Endothelial cell of umbilical vein (primary cell): Measurements from ENCODE around the gene TTYH2. TPM values are rescaled to one million over a fixed set of nuclear protein-coding genes. Genes with fewer than 3 reads are reported as not detected.
"Not testable (repeated sequence)": the region's sequence is repeated elsewhere in the genome, so short reads cannot be mapped to it uniquely, and the experiment has no call there.

Source experiments
- BruUV-seq: library from RNA; stranded (reverse); fragments of 400-500 nt; replicated peaks from 2 replicates; lab custom pipeline; 2021; lab: Mats Ljungman, UMichigan
- CTCF ChIA-PET: fragments of 300-600, 350-600 bp; sonication (Branson Sonifier 250); formaldehyde crosslinking; loops from one replicate; lab custom pipeline; 2021; ENCODE audit warnings: antibody characterized with exemption, inconsistent platforms; lab: Charles Lee
- POLR2A ChIA-PET: fragments of 300-600, 350-600 bp; sonication (Branson Sonifier 250); formaldehyde crosslinking; loops from one replicate; lab custom pipeline; 2021; ENCODE audit warnings: antibody characterized with exemption, inconsistent platforms; lab: Charles Lee
- DNase-seq: peaks from one replicate; pipeline ENCODE4 v3.0.0-alpha.2; 2011; ENCODE audit warnings: low read depth, low spot score
- FAIRE-seq: peaks from 2 replicates; lab custom pipeline; 2011; peaks lifted over from hg19 to GRCh38; lab: Jason Lieb, UNC
- H2AFZ ChIP-seq: 2 replicates; pipeline ENCODE4 v1.6.0; 2012; ENCODE audit warnings: low read depth, low read length, control low read depth, inconsistent platforms
- H3K27ac ChIP-seq: 2 replicates; pipeline ENCODE4 v1.5.1; 2011; ENCODE audit warnings: low read depth, mild to moderate bottlenecking, control low read depth, low read length, moderate library complexity; ENCODE audit not compliant: insufficient read depth
- H3K27me3 ChIP-seq, 2 experiments: 2 replicates each; pipeline versions ENCODE4 v1.6.0 to v1.6.1; 2011; ENCODE audit warnings: low read length in 2 of 2, mixed read lengths in 1 of 2; ENCODE audit not compliant: control insufficient read depth in 2 of 2, insufficient read depth in 2 of 2
- H3K36me3 ChIP-seq, 2 experiments: 2 replicates in 1 of 2; 3 replicates in 1 of 2; pipeline ENCODE4 v1.5.1; 2011; ENCODE audit warnings: low read length in 2 of 2, mild to moderate bottlenecking in 1 of 2, moderate library complexity in 1 of 2; ENCODE audit not compliant: control insufficient read depth in 2 of 2, insufficient read depth in 2 of 2; ENCODE audit errors: extremely low read depth in 1 of 2
- H3K4me1 ChIP-seq: 3 replicates; pipeline ENCODE4 v1.5.1; 2011; ENCODE audit warnings: mild to moderate bottlenecking, low read length; ENCODE audit not compliant: control insufficient read depth, insufficient read depth; ENCODE audit errors: extremely low read depth
- H3K4me2 ChIP-seq: 2 replicates; pipeline ENCODE4 v1.6.1; 2011; ENCODE audit warnings: low read length, control low read depth, mixed read lengths; ENCODE audit not compliant: insufficient read depth
- H3K4me3 ChIP-seq, 3 experiments: fragments of 200-600 bp in 1 of 3; sonication (generic), shearing (Covaris generic) in 1 of 3; replicated peaks in 1 of 3; 2 replicates each; pipeline ENCODE4 v1.5.1; 2011 to 2016; ENCODE audit warnings: control low read depth in 3 of 3, low read length in 3 of 3, mild to moderate bottlenecking in 2 of 3, inconsistent platforms in 1 of 3, low read depth in 1 of 3, moderate library complexity in 1 of 3; ENCODE audit not compliant: insufficient read depth in 1 of 3
- H3K79me2 ChIP-seq: 2 replicates; pipeline ENCODE4 v1.6.0; 2012; ENCODE audit warnings: low read length, inconsistent platforms; ENCODE audit not compliant: control insufficient read depth, insufficient read depth
- H3K9ac ChIP-seq: replicated peaks from 2 replicates; pipeline ENCODE3; 2011; ENCODE audit warnings: low read length, control low read depth; ENCODE audit not compliant: insufficient read depth; ENCODE audit errors: extremely low read depth
- H3K9me1 ChIP-seq: replicated peaks from 3 replicates; pipeline ENCODE4 v1.6.0; 2011; ENCODE audit warnings: mild to moderate bottlenecking, low read length; ENCODE audit not compliant: control insufficient read depth, insufficient read depth; ENCODE audit errors: extremely low read depth
- H3K9me3 ChIP-seq: replicated peaks from 2 replicates; pipeline ENCODE4 v1.5.1; 2012; ENCODE audit warnings: low read length, inconsistent platforms; ENCODE audit not compliant: control insufficient read depth, insufficient read depth
- H4K20me1 ChIP-seq: replicated peaks from 2 replicates; pipeline ENCODE3; 2011; ENCODE audit warnings: mild to moderate bottlenecking, low read length; ENCODE audit not compliant: control insufficient read depth, insufficient read depth; ENCODE audit errors: extremely low read depth
- EZH2 ChIP-seq: IDR thresholded peaks from 2 replicates; pipeline ENCODE4 v1.6.1; 2012; ENCODE audit warnings: borderline replicate concordance, low read depth, mild to moderate bottlenecking, moderate library complexity, low read length, inconsistent platforms; ENCODE audit not compliant: severe bottlenecking
- FOS ChIP-seq: IDR thresholded peaks from 2 replicates; pipeline ENCODE4 v1.6.1; 2011; ENCODE audit warnings: mild to moderate bottlenecking, low read length, moderate library complexity, borderline replicate concordance; ENCODE audit not compliant: insufficient read depth
- GATA2 ChIP-seq: IDR thresholded peaks from 2 replicates; pipeline ENCODE4 v1.7.0; 2011; ENCODE audit warnings: low read depth, mild to moderate bottlenecking, moderate library complexity, mixed read lengths, low read length; ENCODE audit not compliant: insufficient read length, insufficient read depth
- JUN ChIP-seq: IDR thresholded peaks from 2 replicates; pipeline ENCODE4 v1.6.1; 2011; ENCODE audit warnings: borderline replicate concordance, low read depth; ENCODE audit not compliant: insufficient read length, insufficient read depth
- MYC ChIP-seq: IDR thresholded peaks from one replicate; pipeline ENCODE4 v1.6.1; 2011; ENCODE audit warnings: mild to moderate bottlenecking, low read depth, low read length
- POLR2A ChIP-seq: IDR thresholded peaks from 2 replicates; pipeline ENCODE4 v1.6.1; 2012; ENCODE audit warnings: low read depth, mild to moderate bottlenecking, control low read depth, low read length
- POLR2AphosphoS5 ChIP-seq: IDR thresholded peaks from 2 replicates; pipeline ENCODE4 v1.6.1; 2012; ENCODE audit warnings: low read depth, mild to moderate bottlenecking, control low read depth, low read length, moderate library complexity; ENCODE audit not compliant: insufficient read depth
- dilution Hi-C: fragments of 300-500 bp; cut with MboI; formaldehyde crosslinking; loops from one replicate; pipeline ENCODE4 v1.15.0; 2019; ENCODE audit warnings: low sequenced_read_pairs; ENCODE audit not compliant: extremely low pct_ligation_motif_present
- intact Hi-C: fragments of 100-400 bp; cut with micrococcal nuclease; formaldehyde crosslinking; loops from one replicate; pipeline ENCODE4 v1.10.0; 2022
- polyA plus RNA-seq, 4 experiments: library from polyadenylated mRNA; depleted of rRNA in 3 of 4; stranded (reverse) in 3 of 4; unstranded in 1 of 4; fragments of >200 nt; gene quantifications; 2 replicates each; pipeline versions ENCODE4 v1.2.1 to v1.2.3, GENCODE V29; 2011 to 2012; ENCODE audit warnings: missing spikeins in 1 of 4
- total RNA-seq: library from RNA; stranded (reverse); gene quantifications from 2 replicates; pipeline ENCODE4 v1.2.3, GENCODE V29; 2021
- TF ChIP-seq, protein P1 (sequence below): IDR thresholded peaks from 2 replicates; pipeline ENCODE4 v1.6.1; 2011; ENCODE audit not compliant: insufficient read depth, insufficient read length
- TF ChIP-seq, protein P2 (sequence below), 2 donors: IDR thresholded peaks; 1 replicate in 1 of 2; 2 replicates in 1 of 2; pipeline ENCODE4 v1.5.1; 2011; ENCODE audit warnings: low read length in 2 of 2, mild to moderate bottlenecking in 2 of 2, moderate library complexity in 2 of 2, control low read depth in 1 of 2, inconsistent platforms in 1 of 2, low read depth in 1 of 2; ENCODE audit not compliant: insufficient read depth in 1 of 2; ENCODE audit errors: extremely low read depth in 1 of 2

TTYH2 gene
- total and polyA plus RNA-seq, 2 donors (not counting 3 experiments of a cell fraction or from before 2014, with no cell fraction given) = 0.75 to 2.0 TPM

DNA sequence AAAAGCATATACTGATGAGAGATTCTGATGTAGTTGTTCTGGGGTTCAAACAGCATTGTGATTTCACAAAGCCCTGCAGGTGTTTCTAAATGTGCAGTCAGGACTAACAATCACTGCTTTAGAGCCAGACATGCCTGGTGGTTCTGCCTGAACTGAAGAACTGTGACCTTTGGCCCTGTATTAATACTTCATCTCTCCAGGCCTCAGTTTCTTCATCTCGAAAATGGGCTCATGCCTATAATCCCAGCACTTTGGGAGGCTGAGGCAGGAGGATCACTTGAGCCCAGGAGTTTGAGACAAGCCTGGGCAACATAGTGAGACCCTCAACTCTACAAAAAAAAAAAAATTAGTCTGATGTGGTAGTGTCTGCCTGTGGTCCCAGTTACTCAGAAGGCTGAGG, 64.6 kb downstream of the TTYH2 start:
- no peak overlapping the region for H3K9ac ChIP-seq
- CTCF ChIA-PET = no interaction called here
- no peak overlapping the region for H3K4me2 ChIP-seq
- FAIRE-seq (no peak), DNase-seq (no peak)
- no peaks in the 10 kb centered on the region for H3K9me3 ChIP-seq
- H3K27me3 ChIP-seq = no peaks in the 10 kb centered on the region
- H3K79me2 ChIP-seq = no peaks in the 10 kb centered on the region
- no peaks in the 10 kb centered on the region for H3K9me1 ChIP-seq
- intact Hi-C loops (no loop called here), dilution Hi-C loops (no loop called here)
- no peaks in the 10 kb centered on the region for H4K20me1 ChIP-seq
- H3K27ac ChIP-seq = no peak overlapping the region
- H3K4me3 ChIP-seq = no peak overlapping the region
- BruUV-seq = no TSS peak
- POLR2A ChIA-PET = no interaction called here
- no peak overlapping the region for H2AFZ ChIP-seq
- TF ChIP-seq JUN = no peak
- TF ChIP-seq MYC = no peak
- TF ChIP-seq GATA2 = no peak
- TF ChIP-seq, protein P1, sequence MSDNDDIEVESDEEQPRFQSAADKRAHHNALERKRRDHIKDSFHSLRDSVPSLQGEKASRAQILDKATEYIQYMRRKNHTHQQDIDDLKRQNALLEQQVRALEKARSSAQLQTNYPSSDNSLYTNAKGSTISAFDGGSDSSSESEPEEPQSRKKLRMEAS = no peak
- no peak for TF ChIP-seq POLR2AphosphoS5
- TF ChIP-seq FOS = no peak
- TF ChIP-seq, protein P2, sequence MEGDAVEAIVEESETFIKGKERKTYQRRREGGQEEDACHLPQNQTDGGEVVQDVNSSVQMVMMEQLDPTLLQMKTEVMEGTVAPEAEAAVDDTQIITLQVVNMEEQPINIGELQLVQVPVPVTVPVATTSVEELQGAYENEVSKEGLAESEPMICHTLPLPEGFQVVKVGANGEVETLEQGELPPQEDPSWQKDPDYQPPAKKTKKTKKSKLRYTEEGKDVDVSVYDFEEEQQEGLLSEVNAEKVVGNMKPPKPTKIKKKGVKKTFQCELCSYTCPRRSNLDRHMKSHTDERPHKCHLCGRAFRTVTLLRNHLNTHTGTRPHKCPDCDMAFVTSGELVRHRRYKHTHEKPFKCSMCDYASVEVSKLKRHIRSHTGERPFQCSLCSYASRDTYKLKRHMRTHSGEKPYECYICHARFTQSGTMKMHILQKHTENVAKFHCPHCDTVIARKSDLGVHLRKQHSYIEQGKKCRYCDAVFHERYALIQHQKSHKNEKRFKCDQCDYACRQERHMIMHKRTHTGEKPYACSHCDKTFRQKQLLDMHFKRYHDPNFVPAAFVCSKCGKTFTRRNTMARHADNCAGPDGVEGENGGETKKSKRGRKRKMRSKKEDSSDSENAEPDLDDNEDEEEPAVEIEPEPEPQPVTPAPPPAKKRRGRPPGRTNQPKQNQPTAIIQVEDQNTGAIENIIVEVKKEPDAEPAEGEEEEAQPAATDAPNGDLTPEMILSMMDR (IDR thresholded peaks at IDR 0.05; ENCODE audit: extremely low read depth in 1 of 2, insufficient read depth in 1 of 2, low read depth in 1 of 2, low read length in 2 of 2) = no peak
- no peak for TF ChIP-seq EZH2
- TF ChIP-seq POLR2A = no peak
- no peaks in the 10 kb centered on the region for H3K4me1 ChIP-seq
- H3K36me3 ChIP-seq = no peaks in the 10 kb centered on the region

DNA sequence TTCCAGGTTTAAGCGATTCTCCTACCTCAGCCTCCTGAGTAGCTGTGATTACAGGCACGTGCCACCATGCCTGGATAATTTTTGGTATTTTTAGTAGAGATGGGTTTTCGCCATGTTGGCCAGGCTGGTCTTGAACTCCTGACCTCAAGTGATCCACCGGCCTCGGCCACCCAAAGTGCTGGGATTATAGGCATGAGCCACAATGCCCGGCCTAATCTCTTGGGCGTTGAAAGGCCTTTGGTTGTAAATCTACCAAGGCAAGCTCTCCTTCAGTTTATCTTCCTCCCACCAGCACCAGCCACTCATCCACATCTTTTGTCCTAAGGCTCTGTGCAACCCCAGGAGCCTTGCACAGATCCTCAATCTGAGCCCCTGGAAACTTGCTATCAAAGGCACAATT, 66.2 kb downstream of the TTYH2 start:
- H2AFZ ChIP-seq, H3K9ac ChIP-seq, H3K4me2 ChIP-seq, intact Hi-C loops, FAIRE-seq, BruUV-seq, POLR2A ChIA-PET, H3K36me3 ChIP-seq, CTCF ChIA-PET, H3K9me3 ChIP-seq, H3K4me3 ChIP-seq, H3K27ac ChIP-seq, H3K4me1 ChIP-seq, H4K20me1 ChIP-seq, H3K79me2 ChIP-seq, DNase-seq, H3K27me3 ChIP-seq, H3K9me1 ChIP-seq, dilution Hi-C loops: not testable (repeated sequence)
